ENCODE results near the gene MYO1F.

DNA sequence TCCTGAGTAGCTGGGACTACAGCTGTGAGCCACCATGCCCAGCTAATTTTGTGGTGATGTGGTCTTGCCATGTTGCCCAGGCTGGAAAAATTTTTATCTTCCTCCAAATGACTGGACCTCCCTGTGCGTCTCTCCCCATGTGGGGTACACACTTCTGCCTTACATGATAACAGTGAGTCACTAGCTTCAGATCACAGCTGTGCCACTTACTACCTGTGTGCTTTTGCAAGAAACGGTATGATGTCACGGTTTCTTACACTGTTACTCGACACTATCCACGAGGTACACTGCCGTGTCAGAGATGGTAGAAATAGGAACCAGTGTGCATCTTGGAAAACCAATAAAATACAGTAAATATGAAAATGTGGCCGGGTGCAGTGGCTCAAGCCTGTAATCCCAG lies 45.8 kb downstream of the MYO1F start:
- TF ChIP-seq POLR2A (IDR thresholded peaks at IDR 0.05) (no peak), CTCF (IDR thresholded peaks at IDR 0.05) (no peak)

All from lower leg skin (tissue), 3 donors.